Progenitor cell of endocrine pancreas (in vitro differentiated cells): ENCODE data around the gene ZFPM1. TPM values are rescaled to one million over a fixed set of nuclear protein-coding genes. Genes with fewer than 3 reads are reported as not detected.
"Not testable (repeated sequence)": the region's sequence is repeated elsewhere in the genome, so short reads cannot be mapped to it uniquely, and the experiment has no call there.

Experiments used
- DNase-seq: peaks from one replicate; pipeline ENCODE4 v3.0.0; 2021; ENCODE audit warnings: low spot score; ENCODE audit not compliant: unreplicated experiment
- H3K27ac Mint-ChIP-seq: 2 replicates; pipeline ENCODE4 v1.8.0; 2021; ENCODE audit warnings: mild to moderate bottlenecking, moderate library complexity, mixed read lengths
- H3K27me3 Mint-ChIP-seq: 2 replicates; pipeline ENCODE4 v1.8.0; 2021; ENCODE audit warnings: mixed read lengths
- H3K36me3 Mint-ChIP-seq: 2 replicates; pipeline ENCODE4 v1.8.0; 2022; ENCODE audit warnings: mixed read lengths; ENCODE audit not compliant: insufficient read depth
- H3K4me1 Mint-ChIP-seq: 2 replicates; pipeline ENCODE4 v1.8.0; 2021; ENCODE audit warnings: low read depth, mixed read lengths
- H3K4me3 Mint-ChIP-seq: 2 replicates; pipeline ENCODE4 v1.8.0; 2021; ENCODE audit warnings: low read depth, mild to moderate bottlenecking, moderate library complexity, mixed read lengths
- H3K9me3 Mint-ChIP-seq: 2 replicates; pipeline ENCODE4 v1.8.0; 2021; ENCODE audit warnings: low read depth, mixed read lengths
- CTCF ChIP-seq: fragments of 200-600 bp; sonication (generic); IDR thresholded peaks from one replicate; pipeline ENCODE4 v1.5.0; 2021; ENCODE audit warnings: antibody characterized with exemption, mild to moderate bottlenecking; ENCODE audit not compliant: unreplicated experiment
- total RNA-seq: library from RNA; stranded (reverse); gene quantifications from 2 replicates; pipeline ENCODE4 v1.2.1, GENCODE V29; 2021

ZFPM1 gene
- total RNA-seq, 1 donor from 2014 or later, result 90.6 TPM

- H3K27me3 Mint-ChIP-seq, result no peaks in the 10 kb centered on the region
- no peaks in the 10 kb centered on the region for H3K9me3 Mint-ChIP-seq
- peak overlapping the region; percentile 62 for H3K27ac Mint-ChIP-seq
- TF ChIP-seq CTCF, result no peak
- DNase-seq, result no peak
- H3K36me3 Mint-ChIP-seq, result peaks cover 19% of the 10 kb centered on the region
- H3K4me3 Mint-ChIP-seq, result no peak overlapping the region
- peaks cover 40% of the 10 kb centered on the region for H3K4me1 Mint-ChIP-seq
Measured at GRCh38 chr16:88484505-88485365, 31.7 kb downstream of the ZFPM1 start.

- peaks cover 17% of the 10 kb centered on the region for H3K36me3 Mint-ChIP-seq
- H3K4me3 Mint-ChIP-seq, H3K9me3 Mint-ChIP-seq: not testable (repeated sequence)
Measured at GRCh38 chr16:88485366-88485741, 32.3 kb downstream of the ZFPM1 start.

GRCh38 chr16:88486398-88487123 is 33.5 kb downstream of the ZFPM1 start:
- Mint-ChIP-seq H3K36me3 (peaks cover 17% of the 10 kb centered on the region), H3K4me3 (no peak overlapping the region), H3K27ac (no peak overlapping the region), H3K27me3 (no peaks in the 10 kb centered on the region), H3K4me1 (peaks cover 34% of the 10 kb centered on the region), H3K9me3 (no peaks in the 10 kb centered on the region)
- no peak for TF ChIP-seq CTCF
- no peak for DNase-seq

More at GRCh38 chr16:88485366-88485741, 32.3 kb downstream of the ZFPM1 start:
- DNase-seq, H3K27ac Mint-ChIP-seq, H3K27me3 Mint-ChIP-seq: not testable (repeated sequence)
- H3K4me1 Mint-ChIP-seq, result peaks cover 36% of the 10 kb centered on the region

GRCh38 chr16:88487124-88487432 is 34.0 kb downstream of the ZFPM1 start:
- Mint-ChIP-seq H3K36me3 (peaks cover 20% of the 10 kb centered on the region), H3K27me3 (no peaks in the 10 kb centered on the region), H3K9me3 (no peaks in the 10 kb centered on the region), H3K27ac (peak overlapping the region; percentile 67), H3K4me1 (peaks cover 32% of the 10 kb centered on the region), H3K4me3 (no peak overlapping the region)
- no peak for TF ChIP-seq CTCF
- DNase-seq, result no peak

- H3K27me3 Mint-ChIP-seq, result no peaks in the 10 kb centered on the region
- peak overlapping the region; percentile 44 for H3K4me3 Mint-ChIP-seq
- H3K4me1 Mint-ChIP-seq, result peaks cover 33% of the 10 kb centered on the region
- DNase-seq, result peak; percentile 76
- peaks cover 20% of the 10 kb centered on the region for H3K36me3 Mint-ChIP-seq
- peak; percentile 51 for TF ChIP-seq CTCF
- peak overlapping the region; percentile 93 for H3K27ac Mint-ChIP-seq
- no peaks in the 10 kb centered on the region for H3K9me3 Mint-ChIP-seq
Measured at GRCh38 chr16:88487920-88488851, 35.1 kb downstream of the ZFPM1 start.
